ENCODE results near the gene TMEM272. TPM values are rescaled to one million over a fixed set of nuclear protein-coding genes. Genes with fewer than 3 reads are reported as not detected.

The TMEM272 gene
- total RNA-seq, 1 experiment from 2014 or later: 0.15 TPM

DNA sequence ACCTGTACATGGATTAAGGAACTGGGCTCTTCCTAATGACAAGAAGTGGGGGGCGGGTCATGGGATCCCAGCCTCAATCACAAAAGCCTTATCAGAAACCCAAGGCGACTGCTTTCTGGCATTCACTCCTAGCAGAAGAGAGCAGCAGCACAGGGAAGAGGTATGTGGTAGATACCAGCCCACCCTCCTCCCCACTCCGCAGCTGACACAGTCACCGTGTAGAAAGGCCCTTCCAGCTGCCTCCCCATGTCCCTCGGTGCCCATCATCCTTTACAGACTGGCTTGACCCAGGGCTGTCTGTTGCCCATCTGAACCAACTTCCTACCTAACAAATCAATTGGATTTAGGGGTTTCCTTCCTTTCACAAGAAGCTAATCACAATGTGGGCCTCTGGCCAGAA, 37.9 kb downstream of the TMEM272 start:
- Histone ChIP-seq H3K9me3 (ENCODE audit: control insufficient read depth, insufficient read depth, low read depth, low read length) (no peaks in the 10 kb centered on the region), H3K27ac (ENCODE audit: low read length) (no peak overlapping the region), H3K4me1 (ENCODE audit: control insufficient read depth, insufficient read depth, low read length) (peaks cover 12% of the 10 kb centered on the region), H3K27me3 (ENCODE audit: control insufficient read depth, insufficient read depth, low read length) (no peaks in the 10 kb centered on the region), H3K4me3 (ENCODE audit: low read depth in 2 of 2, low read length in 2 of 2) (no peak overlapping the region), H3K36me3 (ENCODE audit: control insufficient read depth, insufficient read depth, low read length) (no peaks in the 10 kb centered on the region; the same call in 1 of the 2 replicates)
- in situ Hi-C loops (cut with HindIII; ENCODE audit: low pct_unique_long_range_greater_than_20kb, low sequenced_read_pairs) (no loop called here), intact Hi-C loops (cut with micrococcal nuclease; ENCODE audit: unreplicated experiment) (no loop called here)
- POLR2A ChIA-PET: interaction anchor here (0.7 kb wide), 1 partner anchor 207 kb away, joined by 4 read pairs; no protein-coding TSS in a partner anchor
- DNase-seq (ENCODE audit: low read depth, low spot score) (no peak), ATAC-seq (no peak)
- CTCF ChIA-PET: no interaction called here
- BruUV-seq (replicated peaks): no TSS peak
- TF ChIP-seq SIN3A (IDR thresholded peaks at IDR 0.05; ENCODE audit: borderline replicate concordance, insufficient read depth, low read depth, low read length): no peak
- no peak for TF ChIP-seq CTCF (IDR thresholded peaks at IDR 0.05)
- no peak for TF ChIP-seq POLR2AphosphoS5 (IDR thresholded peaks at IDR 0.05; ENCODE audit: low read depth, low read length)
- TF ChIP-seq, protein P1, sequence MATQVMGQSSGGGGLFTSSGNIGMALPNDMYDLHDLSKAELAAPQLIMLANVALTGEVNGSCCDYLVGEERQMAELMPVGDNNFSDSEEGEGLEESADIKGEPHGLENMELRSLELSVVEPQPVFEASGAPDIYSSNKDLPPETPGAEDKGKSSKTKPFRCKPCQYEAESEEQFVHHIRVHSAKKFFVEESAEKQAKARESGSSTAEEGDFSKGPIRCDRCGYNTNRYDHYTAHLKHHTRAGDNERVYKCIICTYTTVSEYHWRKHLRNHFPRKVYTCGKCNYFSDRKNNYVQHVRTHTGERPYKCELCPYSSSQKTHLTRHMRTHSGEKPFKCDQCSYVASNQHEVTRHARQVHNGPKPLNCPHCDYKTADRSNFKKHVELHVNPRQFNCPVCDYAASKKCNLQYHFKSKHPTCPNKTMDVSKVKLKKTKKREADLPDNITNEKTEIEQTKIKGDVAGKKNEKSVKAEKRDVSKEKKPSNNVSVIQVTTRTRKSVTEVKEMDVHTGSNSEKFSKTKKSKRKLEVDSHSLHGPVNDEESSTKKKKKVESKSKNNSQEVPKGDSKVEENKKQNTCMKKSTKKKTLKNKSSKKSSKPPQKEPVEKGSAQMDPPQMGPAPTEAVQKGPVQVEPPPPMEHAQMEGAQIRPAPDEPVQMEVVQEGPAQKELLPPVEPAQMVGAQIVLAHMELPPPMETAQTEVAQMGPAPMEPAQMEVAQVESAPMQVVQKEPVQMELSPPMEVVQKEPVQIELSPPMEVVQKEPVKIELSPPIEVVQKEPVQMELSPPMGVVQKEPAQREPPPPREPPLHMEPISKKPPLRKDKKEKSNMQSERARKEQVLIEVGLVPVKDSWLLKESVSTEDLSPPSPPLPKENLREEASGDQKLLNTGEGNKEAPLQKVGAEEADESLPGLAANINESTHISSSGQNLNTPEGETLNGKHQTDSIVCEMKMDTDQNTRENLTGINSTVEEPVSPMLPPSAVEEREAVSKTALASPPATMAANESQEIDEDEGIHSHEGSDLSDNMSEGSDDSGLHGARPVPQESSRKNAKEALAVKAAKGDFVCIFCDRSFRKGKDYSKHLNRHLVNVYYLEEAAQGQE (IDR thresholded peaks at IDR 0.05; ENCODE audit: insufficient read depth in 1 of 2, low read depth in 2 of 2, low read length in 1 of 2): no peak
- TF ChIP-seq TCF7L2 (IDR thresholded peaks at IDR 0.05; ENCODE audit: low read depth, low read length): no peak

GRCh38 chr13:51806566-51806965, 38.4 kb downstream of the TMEM272 start:
- BruUV-seq (replicated peaks): no TSS peak
- no peak overlapping the region for H3K27ac ChIP-seq (ENCODE audit: low read length)
- ATAC-seq (no peak), DNase-seq (ENCODE audit: low read depth, low spot score) (no peak)
- ChIA-PET CTCF (no interaction called here), POLR2A (no interaction called here)
- peaks cover 16% of the 10 kb centered on the region for H3K4me1 ChIP-seq (ENCODE audit: control insufficient read depth, insufficient read depth, low read length)
- H3K36me3 ChIP-seq (ENCODE audit: control insufficient read depth, insufficient read depth, low read length): no peaks in the 10 kb centered on the region; the same call in 1 of the 2 replicates
- TF ChIP-seq SIN3A (IDR thresholded peaks at IDR 0.05; ENCODE audit: borderline replicate concordance, insufficient read depth, low read depth, low read length) (no peak), POLR2AphosphoS5 (IDR thresholded peaks at IDR 0.05; ENCODE audit: low read depth, low read length) (no peak), CTCF (IDR thresholded peaks at IDR 0.05) (no peak), TCF7L2 (IDR thresholded peaks at IDR 0.05; ENCODE audit: low read depth, low read length) (no peak)
- TF ChIP-seq, protein P1 (IDR thresholded peaks at IDR 0.05; ENCODE audit: insufficient read depth in 1 of 2, low read depth in 2 of 2, low read length in 1 of 2): no peak
- no peaks in the 10 kb centered on the region for H3K9me3 ChIP-seq (ENCODE audit: control insufficient read depth, insufficient read depth, low read depth, low read length)
- in situ Hi-C loops (cut with HindIII; ENCODE audit: low pct_unique_long_range_greater_than_20kb, low sequenced_read_pairs): no loop called here
- H3K4me3 ChIP-seq (ENCODE audit: low read depth in 2 of 2, low read length in 2 of 2): no peak overlapping the region
- intact Hi-C loops (cut with micrococcal nuclease; ENCODE audit: unreplicated experiment): no loop called here
- no peaks in the 10 kb centered on the region for H3K27me3 ChIP-seq (ENCODE audit: control insufficient read depth, insufficient read depth, low read length)

Data from Panc1 (cell line).